GM20000 (cell line): ENCODE measurements around the gene TOB2.
A peak's percentile ranks its signal among the peaks of the same experiment; 100 is the strongest.

Experiments
- DNase-seq: peaks from one replicate; pipeline ENCODE4 v3.0.0; 2012; ENCODE audit warnings: low spot score
- CTCF ChIP-seq: IDR thresholded peaks from 2 replicates; pipeline ENCODE4 v1.5.1; 2012; ENCODE audit warnings: mild to moderate bottlenecking, control low read depth; ENCODE audit errors: extremely low read depth, missing control alignments

TOB2 gene

GRCh38 chr22:41482319-41482935 lies 35.8 kb upstream of the TOB2 start:
- DNase-seq: peak; percentile 45
- TF ChIP-seq CTCF: no peak

GRCh38 chr22:41481925-41482318 lies 35.3 kb upstream of the TOB2 start:
- TF ChIP-seq CTCF: no peak
- no peak for DNase-seq

- TF ChIP-seq CTCF: no peak
- no peak for DNase-seq
These were observed 34.7 kb upstream of the TOB2 start for GRCh38 chr22:41481131-41481830.

- TF ChIP-seq CTCF: no peak
- DNase-seq: no peak
These were observed 33.8 kb upstream of the TOB2 start for GRCh38 chr22:41480397-41480735.

- TF ChIP-seq CTCF: no peak
- no peak for DNase-seq
These were observed 33.2 kb upstream of the TOB2 start for GRCh38 chr22:41479671-41480396.

GRCh38 chr22:41478891-41479521 lies 32.4 kb upstream of the TOB2 start:
- DNase-seq: peak; percentile 38
- no peak for TF ChIP-seq CTCF

GRCh38 chr22:41478473-41478872 lies 31.9 kb upstream of the TOB2 start:
- TF ChIP-seq CTCF: no peak
- DNase-seq: no peak
